OCI-LY7 (cell line): Measurements from ENCODE around the gene MYLK. TPM values are rescaled to one million over a fixed set of nuclear protein-coding genes. Genes with fewer than 3 reads are reported as not detected.
A peak's percentile ranks its signal among the peaks of the same experiment; 100 is the strongest.

Source experiments
- BruUV-seq: library from RNA; stranded (reverse); fragments of 400-500 nt; replicated peaks from 2 replicates; lab custom pipeline; 2021; lab: Mats Ljungman, UMichigan
- CTCF ChIA-PET: fragments of 300-600 bp; sonication (Branson Sonifier 250); formaldehyde crosslinking; loops from one replicate; lab custom pipeline; 2022; ENCODE audit warnings: antibody characterized with exemption; ENCODE audit not compliant: unreplicated experiment; lab: Charles Lee
- POLR2A ChIA-PET: fragments of 300-600 bp; sonication (Branson Sonifier 250); formaldehyde crosslinking; loops from one replicate; lab custom pipeline; 2022; ENCODE audit warnings: antibody characterized with exemption; lab: Charles Lee
- DNase-seq: peaks from one replicate; pipeline ENCODE4 v3.0.0-alpha.2; 2015; ENCODE audit warnings: low spot score
- H2AFZ ChIP-seq: fragments of 200-600 bp; sonication (generic), shearing (Covaris generic); 2 replicates; pipeline ENCODE4 v1.6.1; 2014; ENCODE audit warnings: mild to moderate bottlenecking, antibody characterized with exemption, low read length, moderate library complexity
- H3K27ac ChIP-seq: fragments of 200-600 bp; sonication (generic); 2 replicates; pipeline ENCODE4 v1.5.1; 2014; ENCODE audit warnings: mixed run types, low read depth, mild to moderate bottlenecking, moderate library complexity, low read length, inconsistent platforms; ENCODE audit not compliant: poor library complexity, severe bottlenecking
- H3K36me3 ChIP-seq: fragments of 200-600 bp; sonication (generic); 2 replicates; pipeline ENCODE4 v1.6.1; 2014; ENCODE audit warnings: mild to moderate bottlenecking, antibody characterized with exemption, low read length, moderate library complexity, mixed read lengths; ENCODE audit not compliant: insufficient read depth
- H3K4me1 ChIP-seq: fragments of 200-600 bp; sonication (generic); 2 replicates; pipeline ENCODE4 v1.5.1; 2014; ENCODE audit warnings: mild to moderate bottlenecking, low read length; ENCODE audit not compliant: insufficient read depth, poor library complexity, severe bottlenecking
- H3K4me2 ChIP-seq: fragments of 200-600 bp; sonication (generic); 2 replicates; pipeline ENCODE4 v1.6.1; 2014; ENCODE audit warnings: mild to moderate bottlenecking, low read length
- H3K4me3 ChIP-seq: fragments of 200-600 bp; sonication (generic); 2 replicates; pipeline ENCODE4 v1.5.1; 2014; ENCODE audit warnings: mild to moderate bottlenecking, low read depth, low read length; ENCODE audit not compliant: poor library complexity, severe bottlenecking
- H3K79me2 ChIP-seq: fragments of 200-600 bp; sonication (generic); 2 replicates; pipeline ENCODE4 v1.6.1; 2016; ENCODE audit warnings: low read depth, mild to moderate bottlenecking, low read length, moderate library complexity, mixed read lengths; ENCODE audit not compliant: insufficient read depth
- H3K9me2 ChIP-seq: fragments of 200-600 bp; sonication (generic); 2 replicates; pipeline ENCODE4 v1.6.1; 2016; ENCODE audit warnings: mild to moderate bottlenecking, low read length, mixed read lengths; ENCODE audit not compliant: insufficient read depth
- H3K9me3 ChIP-seq: fragments of 200-600 bp; sonication (generic); 2 replicates; pipeline ENCODE4 v1.6.1; 2014; ENCODE audit warnings: mild to moderate bottlenecking, mixed run types, low read length, mixed read lengths
- H4K20me1 ChIP-seq: fragments of 200-600 bp; sonication (generic); 2 replicates; pipeline ENCODE4 v1.6.1; 2014; ENCODE audit warnings: mild to moderate bottlenecking, antibody characterized with exemption, low read length, moderate library complexity, mixed read lengths; ENCODE audit not compliant: insufficient read depth
- EZH2phosphoT487 ChIP-seq: fragments of 200-600 bp; sonication (generic); IDR thresholded peaks from 2 replicates; pipeline ENCODE4 v1.6.1; 2018; ENCODE audit warnings: low read depth, borderline replicate concordance, mild to moderate bottlenecking, mixed run types, antibody characterized with exemption, low read length, moderate library complexity, mixed read lengths
- intact Hi-C: fragments of 100-400 bp; cut with micrococcal nuclease; formaldehyde crosslinking; loops from one replicate; pipeline ENCODE4 v1.10.0; 2022; ENCODE audit not compliant: unreplicated experiment
- total RNA-seq, 2 experiments: library from RNA; depleted of rRNA in 1 of 2; stranded (reverse); fragments of >200 nt in 1 of 2; shearing (Covaris generic) in 1 of 2; gene quantifications; 2 replicates each; pipeline ENCODE4 v1.2.3, GENCODE V29; 2014 to 2022
- TF ChIP-seq, protein P1 (sequence below): fragments of 200-600 bp; sonication (generic); conservative IDR thresholded peaks from 2 replicates; pipeline ENCODE4 v1.5.1; 2014; ENCODE audit warnings: mild to moderate bottlenecking, antibody characterized with exemption, low read length, moderate library complexity, mixed read lengths

Gene MYLK
- total RNA-seq, 2 experiments from 2014 or later = not detected

DNA sequence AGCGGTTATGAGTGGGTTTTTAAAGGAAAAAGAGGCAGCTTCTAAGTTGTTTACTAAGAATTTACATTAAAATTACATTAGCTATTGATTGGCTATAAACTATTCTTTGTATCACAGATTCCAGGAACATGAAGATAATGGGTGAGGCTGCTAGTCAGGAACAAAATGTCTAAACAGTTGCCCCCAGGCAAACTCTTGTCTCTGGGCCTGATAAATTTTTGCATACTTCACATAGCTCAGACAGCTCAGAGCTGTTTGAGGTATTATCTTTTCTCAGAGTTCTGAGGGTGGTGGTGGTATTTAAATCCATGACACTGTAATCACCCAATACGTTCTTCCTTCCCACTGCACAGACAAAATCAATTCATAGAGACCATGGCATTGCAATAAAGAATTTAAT lies 297.2 kb downstream of the MYLK start:
- DNase-seq = no peak
- intact Hi-C loops = loop anchor here (10.0 kb wide), 1 partner anchor 1072 kb away; the partner anchor contains the start of gene KPNA1
- Histone ChIP-seq H3K9me2 (no peaks in the 10 kb centered on the region), H3K4me1 (peaks cover 25% of the 10 kb centered on the region), H2AFZ (no peak overlapping the region), H3K4me2 (peak overlapping the region; percentile 92), H4K20me1 (no peaks in the 10 kb centered on the region), H3K4me3 (peak overlapping the region; percentile 97), H3K36me3 (peaks cover 52% of the 10 kb centered on the region), H3K9me3 (peaks cover 37% of the 10 kb centered on the region), H3K27ac (no peak overlapping the region), H3K79me2 (peaks cover 33% of the 10 kb centered on the region)
- no peak for TF ChIP-seq EZH2phosphoT487
- TF ChIP-seq, protein P1, sequence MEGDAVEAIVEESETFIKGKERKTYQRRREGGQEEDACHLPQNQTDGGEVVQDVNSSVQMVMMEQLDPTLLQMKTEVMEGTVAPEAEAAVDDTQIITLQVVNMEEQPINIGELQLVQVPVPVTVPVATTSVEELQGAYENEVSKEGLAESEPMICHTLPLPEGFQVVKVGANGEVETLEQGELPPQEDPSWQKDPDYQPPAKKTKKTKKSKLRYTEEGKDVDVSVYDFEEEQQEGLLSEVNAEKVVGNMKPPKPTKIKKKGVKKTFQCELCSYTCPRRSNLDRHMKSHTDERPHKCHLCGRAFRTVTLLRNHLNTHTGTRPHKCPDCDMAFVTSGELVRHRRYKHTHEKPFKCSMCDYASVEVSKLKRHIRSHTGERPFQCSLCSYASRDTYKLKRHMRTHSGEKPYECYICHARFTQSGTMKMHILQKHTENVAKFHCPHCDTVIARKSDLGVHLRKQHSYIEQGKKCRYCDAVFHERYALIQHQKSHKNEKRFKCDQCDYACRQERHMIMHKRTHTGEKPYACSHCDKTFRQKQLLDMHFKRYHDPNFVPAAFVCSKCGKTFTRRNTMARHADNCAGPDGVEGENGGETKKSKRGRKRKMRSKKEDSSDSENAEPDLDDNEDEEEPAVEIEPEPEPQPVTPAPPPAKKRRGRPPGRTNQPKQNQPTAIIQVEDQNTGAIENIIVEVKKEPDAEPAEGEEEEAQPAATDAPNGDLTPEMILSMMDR = no peak
- POLR2A ChIA-PET = interaction anchor here (0.6 to 1.2 kb wide), 2 partner anchors 12 to 806 kb away, joined by 4 read pairs; no protein-coding TSS in a partner anchor
- no TSS peak for BruUV-seq
- CTCF ChIA-PET = no interaction called here

DNA sequence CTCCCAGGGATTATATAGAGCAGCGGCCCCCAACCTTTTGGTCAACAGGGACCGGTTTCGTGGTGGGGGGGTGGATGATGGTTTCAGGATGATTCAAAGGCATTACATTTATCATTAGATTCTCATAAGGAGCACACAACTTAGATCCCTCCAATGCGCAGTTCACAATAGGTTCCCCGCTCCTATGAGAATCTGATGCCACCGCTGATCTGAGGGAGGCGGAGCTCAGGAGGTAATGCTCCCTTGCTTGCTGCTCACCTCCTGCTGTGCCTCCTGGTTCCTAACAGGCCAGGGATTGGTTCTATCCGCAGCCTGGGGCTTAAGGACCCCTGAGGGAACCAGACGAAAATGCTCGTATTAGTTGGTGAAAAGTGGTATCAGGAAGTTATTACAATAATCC lies 298.0 kb downstream of the MYLK start:
- H4K20me1 ChIP-seq = no peaks in the 10 kb centered on the region; the same call in 1 of the 2 replicates
- H3K4me1 ChIP-seq = peaks cover 25% of the 10 kb centered on the region
- intact Hi-C loops = loop anchor here (10.0 kb wide), 1 partner anchor 1071 kb away; the partner anchor contains the start of gene KPNA1
- peak overlapping the region; percentile 96 for H2AFZ ChIP-seq
- H3K36me3 ChIP-seq = peaks cover 50% of the 10 kb centered on the region
- H3K4me3 ChIP-seq = peak overlapping the region; percentile 97
- peaks cover 36% of the 10 kb centered on the region for H3K9me3 ChIP-seq
- CTCF ChIA-PET = interaction anchor here (0.6 kb wide), 1 partner anchor 375 kb away, joined by 3 read pairs; the partner anchor contains the start of gene CCDC14
- peak overlapping the region; percentile 92 for H3K4me2 ChIP-seq
- peak; percentile 65 for DNase-seq
- no TSS peak for BruUV-seq
- TF ChIP-seq, protein P1 = no peak
- no peak for TF ChIP-seq EZH2phosphoT487
- peaks cover 33% of the 10 kb centered on the region for H3K79me2 ChIP-seq
- POLR2A ChIA-PET = interaction anchor here (0.7 to 1.5 kb wide), 4 partner anchors 9 to 21 kb away, joined by 3 to 8 read pairs (median 4); no protein-coding TSS in a partner anchor
- H3K9me2 ChIP-seq = no peaks in the 10 kb centered on the region
- H3K27ac ChIP-seq = peak overlapping the region; percentile 74
